ENCODE results near the gene NEIL1.
"Not testable (repeated sequence)": the region's sequence is repeated elsewhere in the genome, so short reads cannot be mapped to it uniquely, and the experiment has no call there.

Gene NEIL1

GRCh38 chr15:75339531-75340240, 7.2 kb upstream of the NEIL1 start:
- H3K36me3 ChIP-seq (ENCODE audit: insufficient read depth, low read length), result peaks cover 18% of the 10 kb centered on the region
- H3K4me2 ChIP-seq (ENCODE audit: insufficient read depth, low read length), result no peak overlapping the region
- H3K4me1 ChIP-seq (ENCODE audit: insufficient read depth, low read length), result peaks cover 20% of the 10 kb centered on the region
- no peaks in the 10 kb centered on the region for H4K20me1 ChIP-seq (ENCODE audit: insufficient read depth, low read length)
- no peak for ATAC-seq (ENCODE audit: insufficient read depth, low read depth)
- H3K79me2 ChIP-seq (ENCODE audit: insufficient read depth, low read length), result peaks cover 13% of the 10 kb centered on the region
- no peak overlapping the region for H3K4me3 ChIP-seq (ENCODE audit: low read depth in 1 of 2, low read length in 2 of 2)
- TF ChIP-seq CTCF (IDR thresholded peaks at IDR 0.05; ENCODE audit: borderline replicate concordance, extremely low read depth, low read length, poor library complexity, severe bottlenecking) (no peak), EZH2 (IDR thresholded peaks at IDR 0.05; ENCODE audit: borderline replicate concordance, low read depth, low read length, severe bottlenecking) (no peak)
- DNase-seq, result no peak
- no peak overlapping the region for H2AFZ ChIP-seq (ENCODE audit: low read depth, low read length)
- H3K9me3 ChIP-seq (ENCODE audit: insufficient read depth, low read length, severe bottlenecking), result no peaks in the 10 kb centered on the region
- H3K27me3 ChIP-seq (ENCODE audit: insufficient read depth, low read length, poor library complexity), result no peaks in the 10 kb centered on the region
- no peak overlapping the region for H3K9ac ChIP-seq (ENCODE audit: low read depth, low read length)
- H3K27ac ChIP-seq (ENCODE audit: low read length), result no peak overlapping the region

- Histone ChIP-seq H3K4me1 (ENCODE audit: insufficient read depth, low read length) (peaks cover 4% of the 10 kb centered on the region; the same call in 1 of the 2 replicates), H2AFZ (ENCODE audit: low read depth, low read length) (no peak overlapping the region), H3K27ac (ENCODE audit: low read length) (no peak overlapping the region), H4K20me1 (ENCODE audit: insufficient read depth, low read length) (no peaks in the 10 kb centered on the region), H3K9me3 (ENCODE audit: insufficient read depth, low read length, severe bottlenecking) (no peaks in the 10 kb centered on the region), H3K4me3 (ENCODE audit: low read depth in 1 of 2, low read length in 2 of 2) (no peak overlapping the region), H3K9ac (ENCODE audit: low read depth, low read length) (no peak overlapping the region), H3K4me2 (ENCODE audit: insufficient read depth, low read length) (no peak overlapping the region), H3K36me3 (ENCODE audit: insufficient read depth, low read length) (peaks cover 18% of the 10 kb centered on the region), H3K79me2 (ENCODE audit: insufficient read depth, low read length) (no peaks in the 10 kb centered on the region), H3K27me3 (ENCODE audit: insufficient read depth, low read length, poor library complexity) (no peaks in the 10 kb centered on the region)
- DNase-seq, result no peak
- TF ChIP-seq EZH2 (IDR thresholded peaks at IDR 0.05; ENCODE audit: borderline replicate concordance, low read depth, low read length, severe bottlenecking) (no peak), CTCF (IDR thresholded peaks at IDR 0.05; ENCODE audit: borderline replicate concordance, extremely low read depth, low read length, poor library complexity, severe bottlenecking) (no peak)
- no peak for ATAC-seq (ENCODE audit: insufficient read depth, low read depth)
Observed at GRCh38 chr15:75342221-75342620, 4.6 kb upstream of the NEIL1 start.

GRCh38 chr15:75343953-75344352, 2.9 kb upstream of the NEIL1 start:
- ATAC-seq (ENCODE audit: insufficient read depth, low read depth); H3K27ac ChIP-seq (ENCODE audit: low read length); H3K9ac ChIP-seq (ENCODE audit: low read depth, low read length); H2AFZ ChIP-seq (ENCODE audit: low read depth, low read length); H4K20me1 ChIP-seq (ENCODE audit: insufficient read depth, low read length); H3K4me2 ChIP-seq (ENCODE audit: insufficient read depth, low read length); H3K4me1 ChIP-seq (ENCODE audit: insufficient read depth, low read length); H3K9me3 ChIP-seq (ENCODE audit: insufficient read depth, low read length, severe bottlenecking); H3K27me3 ChIP-seq (ENCODE audit: insufficient read depth, low read length, poor library complexity); H3K4me3 ChIP-seq (ENCODE audit: low read depth in 1 of 2, low read length in 2 of 2); DNase-seq; H3K79me2 ChIP-seq (ENCODE audit: insufficient read depth, low read length): not testable (repeated sequence)
- peaks cover 22% of the 10 kb centered on the region for H3K36me3 ChIP-seq (ENCODE audit: insufficient read depth, low read length)

- Histone ChIP-seq H3K27me3 (ENCODE audit: insufficient read depth, low read length, poor library complexity) (no peaks in the 10 kb centered on the region), H4K20me1 (ENCODE audit: insufficient read depth, low read length) (no peaks in the 10 kb centered on the region), H3K4me1 (ENCODE audit: insufficient read depth, low read length) (peaks cover 29% of the 10 kb centered on the region), H3K79me2 (ENCODE audit: insufficient read depth, low read length) (no peaks in the 10 kb centered on the region), H3K27ac (ENCODE audit: low read length) (no peak overlapping the region), H3K36me3 (ENCODE audit: insufficient read depth, low read length) (peaks cover 5% of the 10 kb centered on the region; the same call in 1 of the 2 replicates), H3K9ac (ENCODE audit: low read depth, low read length) (no peak overlapping the region), H3K9me3 (ENCODE audit: insufficient read depth, low read length, severe bottlenecking) (peaks cover 11% of the 10 kb centered on the region), H3K4me3 (ENCODE audit: low read depth in 1 of 2, low read length in 2 of 2) (no peak overlapping the region), H3K4me2 (ENCODE audit: insufficient read depth, low read length) (no peak overlapping the region), H2AFZ (ENCODE audit: low read depth, low read length) (no peak overlapping the region)
- DNase-seq, result no peak
- no peak for ATAC-seq (ENCODE audit: insufficient read depth, low read depth)
- TF ChIP-seq EZH2 (IDR thresholded peaks at IDR 0.05; ENCODE audit: borderline replicate concordance, low read depth, low read length, severe bottlenecking), result no peak
- TF ChIP-seq CTCF (IDR thresholded peaks at IDR 0.05; ENCODE audit: borderline replicate concordance, extremely low read depth, low read length, poor library complexity, severe bottlenecking), result no peak
Observed at GRCh38 chr15:75347222-75348033, 589 bp downstream of the NEIL1 start.
